ENCODE results near the gene CDKN2A.

DNA sequence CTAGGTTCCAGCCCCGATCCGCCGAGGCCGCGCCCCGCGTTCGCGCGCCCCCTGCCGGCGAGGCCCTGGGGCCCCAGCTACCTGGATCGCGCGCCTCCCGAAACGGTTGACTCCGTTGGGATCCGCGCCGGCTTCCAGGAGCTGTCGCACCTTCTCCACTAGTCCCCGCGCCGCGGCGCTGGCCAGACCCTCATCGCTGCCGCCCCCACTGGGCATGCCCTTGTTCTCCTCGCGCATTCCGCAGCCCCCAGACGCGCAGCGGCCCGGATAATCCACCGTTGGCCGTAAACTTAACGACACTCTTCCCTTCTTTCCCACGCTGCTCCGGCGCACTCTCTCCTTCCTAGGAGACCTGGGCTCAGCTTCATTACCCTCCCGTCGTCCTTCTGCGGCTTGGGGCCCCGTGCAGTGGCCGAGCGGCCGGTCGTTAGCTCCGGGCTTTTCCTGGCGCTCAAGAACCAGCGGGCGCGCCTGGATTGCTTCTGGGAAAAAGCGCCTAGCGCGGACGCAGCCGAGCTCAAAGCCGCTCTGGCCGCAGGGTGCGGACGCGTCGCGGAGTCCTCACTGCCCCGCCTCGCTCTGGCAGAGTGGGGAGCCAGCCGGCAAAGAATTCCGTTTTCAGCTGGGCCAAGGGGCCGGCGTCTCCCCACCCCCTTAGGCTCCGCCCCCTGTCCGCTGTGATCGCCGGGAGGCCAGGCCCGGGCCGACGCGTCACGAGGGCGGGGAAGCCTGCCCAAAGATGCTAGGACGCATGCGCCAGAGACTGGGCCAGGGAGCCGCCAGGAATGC, 14.7 kb upstream of the CDKN2A start, which contains the start of gene CDKN2B:
- TF ChIP-seq, protein P1, sequence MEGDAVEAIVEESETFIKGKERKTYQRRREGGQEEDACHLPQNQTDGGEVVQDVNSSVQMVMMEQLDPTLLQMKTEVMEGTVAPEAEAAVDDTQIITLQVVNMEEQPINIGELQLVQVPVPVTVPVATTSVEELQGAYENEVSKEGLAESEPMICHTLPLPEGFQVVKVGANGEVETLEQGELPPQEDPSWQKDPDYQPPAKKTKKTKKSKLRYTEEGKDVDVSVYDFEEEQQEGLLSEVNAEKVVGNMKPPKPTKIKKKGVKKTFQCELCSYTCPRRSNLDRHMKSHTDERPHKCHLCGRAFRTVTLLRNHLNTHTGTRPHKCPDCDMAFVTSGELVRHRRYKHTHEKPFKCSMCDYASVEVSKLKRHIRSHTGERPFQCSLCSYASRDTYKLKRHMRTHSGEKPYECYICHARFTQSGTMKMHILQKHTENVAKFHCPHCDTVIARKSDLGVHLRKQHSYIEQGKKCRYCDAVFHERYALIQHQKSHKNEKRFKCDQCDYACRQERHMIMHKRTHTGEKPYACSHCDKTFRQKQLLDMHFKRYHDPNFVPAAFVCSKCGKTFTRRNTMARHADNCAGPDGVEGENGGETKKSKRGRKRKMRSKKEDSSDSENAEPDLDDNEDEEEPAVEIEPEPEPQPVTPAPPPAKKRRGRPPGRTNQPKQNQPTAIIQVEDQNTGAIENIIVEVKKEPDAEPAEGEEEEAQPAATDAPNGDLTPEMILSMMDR (conservative IDR thresholded peaks at IDR 0.05; ENCODE audit: low read depth, low read length), result peak; percentile 83
- TF ChIP-seq EZH2 (IDR thresholded peaks at IDR 0.05; ENCODE audit: low read length, unreplicated experiment), result no peak
